Measurements from ENCODE around the gene RAB30.
A peak's percentile ranks its signal among the peaks of the same experiment; 100 is the strongest.

RAB30 gene

DNA sequence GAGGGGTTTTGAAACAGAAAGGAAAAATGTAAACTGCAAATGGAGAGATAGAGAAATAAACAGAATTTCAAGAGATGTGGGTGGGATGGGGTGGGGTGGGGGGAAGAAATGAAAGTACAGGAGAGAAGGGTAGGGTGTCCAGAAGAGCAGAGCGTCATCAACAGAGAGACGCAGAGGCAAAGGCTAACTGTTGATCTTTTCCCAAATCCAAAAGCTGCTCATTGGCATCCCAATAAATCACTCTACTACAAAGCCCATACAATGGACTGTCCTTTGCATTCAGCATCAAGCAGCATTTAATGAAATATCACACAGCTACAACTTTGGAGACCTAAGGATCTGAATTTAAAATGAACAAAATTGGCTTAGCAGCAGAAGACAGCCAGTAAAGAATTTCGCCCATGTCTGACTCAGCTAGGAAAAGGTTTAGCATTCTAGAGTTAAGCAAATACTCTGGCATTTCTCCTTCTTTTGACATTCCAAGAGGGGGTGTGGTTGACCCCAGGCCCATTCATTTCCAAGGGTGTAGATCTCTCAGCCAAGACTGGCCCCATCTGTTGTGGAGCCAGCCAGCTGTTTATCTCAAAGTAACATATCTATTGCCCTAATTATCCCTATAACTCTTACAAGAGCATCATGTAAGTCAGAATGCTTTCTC lies 1.5 kb downstream of the RAB30 start:
- peak; percentile 53 for DNase-seq

DNA sequence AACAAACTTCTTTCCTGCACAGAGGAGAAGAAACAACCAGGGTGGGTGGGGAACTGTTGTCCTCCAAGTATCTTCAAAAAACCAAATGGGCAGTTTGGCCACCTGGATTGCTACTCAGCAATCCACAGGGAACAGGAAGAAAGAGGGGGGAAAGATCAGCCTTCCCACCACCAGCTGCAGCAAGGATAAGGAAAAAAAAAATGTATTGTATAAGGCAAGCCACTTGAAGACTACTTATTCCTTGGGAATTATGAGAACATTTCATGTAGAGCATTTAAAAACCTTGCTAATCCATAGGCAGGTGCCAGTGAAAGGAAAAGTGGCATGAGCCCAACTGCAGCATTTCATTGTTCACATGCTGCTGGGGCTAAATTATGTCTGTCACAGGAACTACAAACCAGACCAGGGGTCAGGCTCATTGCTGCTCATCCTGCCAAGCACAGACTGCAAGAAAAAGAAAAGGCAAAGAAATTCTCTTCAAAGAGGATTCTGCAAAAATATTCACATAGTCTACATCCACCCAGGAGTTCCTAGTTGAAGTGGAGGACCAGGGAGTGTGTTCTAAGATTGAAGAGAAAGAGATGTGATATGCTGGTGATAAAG lies 2.2 kb downstream of the RAB30 start:
- no peak for DNase-seq

DNA sequence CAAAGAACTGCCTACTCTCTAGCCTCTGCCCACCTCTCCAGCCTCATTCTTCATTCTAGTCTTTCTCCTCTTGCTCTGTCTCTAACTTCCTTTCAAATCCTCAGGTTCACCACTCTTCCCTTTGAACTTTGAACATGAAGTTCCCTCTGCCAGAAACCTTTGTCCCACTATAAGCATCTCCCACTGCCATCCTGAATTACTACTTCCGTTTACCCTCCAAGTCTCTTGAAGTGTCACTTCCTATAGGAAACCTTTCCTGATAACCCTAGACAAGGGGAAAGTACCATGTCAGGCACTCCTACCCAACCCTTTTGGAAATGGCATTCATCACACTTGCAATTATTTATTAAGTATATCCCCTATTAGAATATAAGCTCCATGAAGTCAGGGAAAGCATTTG lies 3.1 kb downstream of the RAB30 start:
- DNase-seq, result no peak

DNA sequence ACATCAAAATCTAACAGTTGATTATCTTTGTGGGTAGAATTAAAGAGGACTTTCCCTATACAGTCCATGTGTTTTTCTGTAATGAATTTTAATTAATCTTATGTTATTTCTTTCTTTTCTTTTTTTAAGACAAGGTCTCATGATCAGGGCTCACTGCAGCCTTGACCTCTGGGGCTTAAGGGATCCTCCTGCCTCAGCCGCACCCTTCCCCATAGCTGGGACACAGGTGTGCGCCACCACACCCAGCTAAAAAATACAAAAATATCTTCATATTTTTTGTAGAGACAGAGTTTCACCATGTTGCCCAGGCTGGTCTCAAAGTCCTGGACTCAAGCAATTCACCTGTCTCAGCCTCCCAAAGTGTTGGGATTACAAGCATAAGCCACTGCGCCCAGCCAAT lies 7.7 kb downstream of the RAB30 start:
- DNase-seq, result no peak

DNA sequence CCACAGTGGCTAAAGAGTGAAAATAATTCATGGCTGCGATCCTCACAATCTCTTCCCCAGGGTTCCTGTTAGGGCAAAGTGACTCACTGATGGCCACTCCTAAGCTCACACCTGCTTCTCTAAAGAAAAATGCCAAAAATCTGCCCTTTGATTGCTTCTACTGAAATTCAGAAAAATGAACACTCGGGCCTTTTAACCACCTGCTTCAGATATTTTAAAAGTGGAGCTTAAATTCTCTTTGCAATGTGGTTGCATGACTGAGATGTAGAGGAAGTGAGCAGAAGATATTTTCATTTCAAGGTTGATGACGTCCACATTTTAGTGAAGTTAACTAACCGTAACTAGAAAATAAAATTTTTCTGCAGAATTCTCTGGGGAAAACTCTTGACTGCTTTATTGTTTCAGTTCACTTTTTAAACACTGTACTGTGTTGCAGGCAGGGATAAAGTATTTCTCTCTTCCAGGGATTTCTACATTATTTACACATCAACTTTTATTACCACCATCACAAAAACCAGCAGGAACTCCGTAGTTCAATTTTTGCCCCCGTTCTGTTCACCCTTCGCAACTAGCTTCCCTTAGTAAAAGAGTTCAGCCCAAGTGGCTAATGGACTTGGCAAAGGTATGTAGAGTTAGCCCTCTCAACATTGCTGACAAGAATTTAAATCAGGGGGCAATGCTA lies 8.5 kb downstream of the RAB30 start:
- no peak for DNase-seq

DNA sequence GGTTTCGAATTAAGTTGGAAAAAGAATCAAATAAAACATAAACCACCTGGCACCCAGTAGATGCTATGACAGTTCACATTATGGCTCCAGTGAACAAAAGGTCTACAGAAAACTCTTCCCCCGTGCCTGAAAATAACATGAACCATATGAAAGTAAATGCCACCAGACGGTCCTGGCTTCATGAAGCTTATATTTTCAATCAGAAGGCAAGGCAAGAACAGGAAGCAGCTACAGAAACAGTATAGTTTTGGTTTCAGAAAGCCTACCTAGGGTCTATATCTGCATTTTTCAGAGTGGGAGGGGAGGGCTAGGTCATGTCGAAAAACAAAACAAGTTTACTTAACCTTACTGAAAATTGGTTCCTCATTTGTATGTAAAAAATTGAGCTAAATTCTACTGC lies 9.8 kb downstream of the RAB30 start:
- no peak for DNase-seq

DNA sequence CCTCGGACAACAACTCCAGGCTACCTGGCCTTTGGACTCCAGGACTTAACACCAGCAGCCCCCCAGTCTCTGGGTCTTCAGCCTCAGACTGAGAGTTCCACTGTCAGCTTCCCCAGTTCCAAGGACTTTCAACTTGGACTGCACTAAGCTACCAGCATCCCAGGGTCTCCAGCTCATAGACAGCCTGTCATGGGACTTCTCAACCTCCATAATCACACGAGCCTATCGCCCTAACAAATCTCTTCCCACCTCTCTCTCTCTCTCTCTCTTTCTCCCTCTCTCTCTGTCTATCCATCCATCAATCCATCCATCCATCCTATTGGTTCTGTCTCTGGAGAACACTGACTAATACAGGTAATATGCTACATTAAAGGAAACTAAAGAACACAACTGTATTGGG lies 10.7 kb downstream of the RAB30 start:
- no peak for DNase-seq

DNA sequence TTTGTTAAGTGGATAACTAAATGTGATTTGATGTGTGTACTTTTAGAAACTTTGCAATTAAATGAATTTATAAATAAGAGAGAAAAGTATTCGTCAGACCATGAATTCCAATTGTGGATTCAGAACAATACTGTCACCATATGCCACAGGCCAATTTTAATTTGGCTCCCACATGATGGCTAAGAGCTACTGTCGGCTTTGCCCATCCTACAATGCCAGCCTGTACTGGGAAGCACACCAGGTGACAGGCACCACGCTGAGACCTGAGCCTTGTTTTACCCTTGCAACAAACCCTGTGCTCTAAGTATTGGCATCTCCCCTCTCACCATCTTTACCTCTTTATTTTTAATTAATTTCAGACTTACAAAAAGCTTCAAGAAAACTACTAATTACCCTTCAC lies 14.0 kb downstream of the RAB30 start:
- DNase-seq, result no peak

DNA sequence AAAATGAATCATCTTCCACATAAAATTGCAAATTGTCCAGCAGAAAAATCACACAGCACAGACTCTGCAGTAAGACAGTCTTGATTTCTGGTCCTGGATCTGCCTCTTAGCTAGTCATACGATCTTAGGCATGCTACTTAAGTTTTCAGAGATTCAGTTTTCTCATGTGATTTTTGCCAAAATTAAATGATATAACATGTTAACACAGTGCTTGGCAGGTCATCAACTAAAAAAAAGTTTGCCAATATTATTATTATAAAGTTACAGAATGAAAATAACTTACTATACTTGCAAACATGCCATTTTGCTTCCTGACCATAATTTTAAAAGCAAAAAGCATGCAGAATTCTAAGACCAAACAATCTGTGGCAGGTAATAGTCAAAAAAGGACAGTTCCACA lies 15.1 kb downstream of the RAB30 start:
- DNase-seq, result no peak

DNA sequence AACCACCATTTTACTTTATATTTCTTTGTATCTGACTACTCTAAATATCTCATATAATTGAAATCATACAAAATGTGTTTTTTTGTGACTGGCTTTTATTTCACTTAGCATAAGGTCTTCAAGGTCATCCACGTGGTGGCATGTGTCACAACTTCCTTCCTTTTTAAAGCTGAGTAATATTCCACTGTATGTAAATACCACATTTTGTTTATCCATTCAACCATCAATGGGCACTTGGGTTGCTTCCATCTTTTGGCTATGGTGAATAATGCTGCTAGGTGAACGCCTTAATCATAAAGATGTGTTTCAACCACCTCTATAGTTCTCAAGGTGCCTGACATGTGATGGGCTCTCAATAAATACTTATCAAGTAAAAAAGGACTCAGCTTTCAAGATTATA lies 15.5 kb downstream of the RAB30 start:
- no peak for DNase-seq

DNA sequence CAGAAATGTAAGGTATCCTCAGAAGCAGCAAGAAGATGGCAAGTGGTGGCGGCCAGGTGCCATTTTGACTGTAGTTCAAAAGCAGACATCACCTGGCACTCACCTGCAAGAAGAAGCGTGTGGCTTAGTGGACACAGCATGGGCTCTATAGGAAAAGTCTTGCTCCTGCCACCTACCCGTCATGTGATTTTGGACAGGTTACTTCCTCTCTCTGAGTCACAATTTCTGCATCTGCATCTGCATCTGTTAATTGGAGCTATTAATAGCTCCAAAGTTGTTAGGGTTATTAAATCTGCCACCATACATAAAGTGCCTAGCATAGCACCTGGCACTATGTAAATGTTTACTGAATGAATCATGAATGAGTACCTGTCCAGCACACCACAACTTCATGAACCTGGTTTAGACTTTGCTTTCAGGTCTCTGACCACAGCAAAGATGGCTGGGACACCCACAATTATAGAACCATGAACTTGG lies 16.8 kb downstream of the RAB30 start:
- no peak for DNase-seq

DNA sequence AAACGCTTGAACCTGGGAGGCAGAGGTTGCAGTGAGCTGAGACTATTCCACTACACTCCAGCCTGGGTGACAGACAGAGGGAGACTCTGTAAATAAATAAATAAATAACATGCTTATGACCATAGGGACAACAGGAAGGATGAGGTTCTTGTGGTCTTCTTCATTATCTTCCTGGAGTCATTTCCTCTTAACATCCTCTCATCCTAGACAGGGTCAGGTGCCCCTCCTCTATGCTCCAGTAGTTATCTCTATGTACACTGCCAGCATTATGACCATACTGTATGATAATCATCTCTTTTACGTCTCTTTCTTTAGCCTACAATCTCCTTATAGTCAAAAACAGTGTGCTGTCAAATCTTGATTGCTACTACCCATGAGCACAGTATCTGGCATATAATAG lies 17.7 kb downstream of the RAB30 start:
- DNase-seq, result no peak

DNA sequence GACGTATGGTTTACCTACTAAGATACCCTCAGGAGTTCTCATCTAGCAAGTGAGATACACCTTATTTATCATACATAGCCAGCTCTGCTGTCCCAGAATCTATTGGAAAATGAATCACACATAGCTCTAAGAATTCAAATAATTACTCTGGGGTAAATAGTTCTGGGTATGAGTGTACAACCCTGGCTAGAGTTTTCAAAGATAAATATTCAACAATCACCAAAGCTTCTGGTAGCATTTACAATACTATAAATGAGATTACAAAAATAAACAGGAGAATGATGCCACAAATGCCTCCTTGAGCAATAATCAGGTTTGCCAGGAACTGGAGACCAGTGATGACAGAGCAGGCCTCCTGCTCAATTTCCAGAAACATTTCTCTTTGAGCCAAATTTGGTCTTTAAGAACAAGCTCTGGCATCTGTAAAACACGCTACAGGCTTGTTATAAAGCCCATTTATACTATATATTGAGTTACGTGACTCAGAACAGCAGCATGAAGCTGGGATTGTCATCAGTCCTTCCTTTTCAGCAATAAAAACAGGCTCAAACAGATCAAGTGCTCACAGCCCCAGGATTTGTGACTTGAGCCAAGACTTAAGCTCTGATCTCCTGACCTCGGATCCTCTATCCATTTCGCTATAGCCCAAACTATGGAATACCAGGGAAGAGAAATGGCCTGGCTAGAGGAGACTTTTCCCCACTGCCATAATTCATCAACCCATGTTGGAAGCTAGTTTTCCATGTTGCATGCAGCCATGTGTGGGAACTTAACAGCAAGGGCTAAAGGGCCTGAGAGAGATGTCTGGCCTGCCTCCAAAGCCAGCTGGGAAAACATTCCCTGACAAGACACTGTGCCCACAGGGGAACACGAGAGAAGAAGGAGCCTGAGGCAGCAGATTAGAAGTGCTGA lies 19.7 kb downstream of the RAB30 start:
- no peak for DNase-seq

DNA sequence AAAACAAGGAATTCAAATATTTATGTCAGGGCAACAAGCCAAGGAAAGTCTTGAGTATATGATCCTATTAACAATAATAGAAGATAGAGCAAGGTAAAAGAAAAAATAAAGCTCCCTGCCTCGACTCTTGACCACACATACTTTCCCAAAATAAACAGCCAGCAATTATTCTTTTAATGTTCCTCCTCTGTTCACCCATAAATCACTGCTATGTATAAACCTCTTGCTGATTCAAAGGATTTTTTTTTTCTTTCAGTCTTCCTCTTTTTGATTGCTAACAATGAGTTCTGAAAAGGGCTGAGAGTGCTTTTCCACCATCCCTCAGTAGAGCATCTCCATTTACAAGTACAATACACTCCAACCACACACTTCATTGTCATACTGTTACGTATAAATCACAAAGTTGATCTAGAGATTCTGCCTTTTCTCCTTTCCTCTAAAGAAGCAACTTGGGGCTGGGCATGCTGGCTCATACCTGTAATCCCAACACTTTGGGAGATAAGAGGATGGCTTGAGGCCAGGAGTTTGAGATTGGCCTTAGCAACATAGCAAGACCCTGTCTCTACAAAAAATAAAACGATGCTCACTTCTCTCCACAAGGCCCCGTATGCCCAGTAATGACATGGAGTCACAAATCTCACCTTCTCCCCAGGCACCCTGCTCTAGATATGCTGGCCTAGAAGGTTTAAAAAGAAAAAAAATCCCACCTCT lies 24.0 kb downstream of the RAB30 start:
- DNase-seq, result no peak

DNA sequence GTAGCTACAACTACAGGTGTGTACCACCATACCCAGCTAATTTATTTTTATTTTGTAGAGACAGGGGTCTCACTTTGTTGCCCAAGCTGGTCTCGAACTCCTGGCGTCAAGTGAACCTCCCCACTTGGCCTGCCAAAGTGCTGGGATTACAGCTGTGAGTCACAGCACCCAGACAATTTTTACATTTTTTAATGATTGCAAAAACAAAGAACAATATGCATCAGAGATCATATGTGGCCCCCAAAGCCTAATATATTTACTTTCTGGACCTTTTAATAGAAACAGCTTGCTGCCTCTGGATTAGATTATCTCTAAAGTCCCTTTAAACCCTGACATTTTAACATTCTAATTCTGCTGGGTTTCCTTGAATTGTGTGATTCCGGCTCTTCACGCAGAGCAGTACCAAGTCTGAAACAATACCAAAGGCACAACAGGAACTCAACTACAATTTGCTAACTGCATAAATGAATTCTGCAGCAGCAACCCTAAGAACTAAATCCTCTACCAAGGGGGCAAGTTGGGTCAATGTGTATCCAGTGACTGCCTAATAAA lies 25.0 kb downstream of the RAB30 start:
- no peak for DNase-seq

DNA sequence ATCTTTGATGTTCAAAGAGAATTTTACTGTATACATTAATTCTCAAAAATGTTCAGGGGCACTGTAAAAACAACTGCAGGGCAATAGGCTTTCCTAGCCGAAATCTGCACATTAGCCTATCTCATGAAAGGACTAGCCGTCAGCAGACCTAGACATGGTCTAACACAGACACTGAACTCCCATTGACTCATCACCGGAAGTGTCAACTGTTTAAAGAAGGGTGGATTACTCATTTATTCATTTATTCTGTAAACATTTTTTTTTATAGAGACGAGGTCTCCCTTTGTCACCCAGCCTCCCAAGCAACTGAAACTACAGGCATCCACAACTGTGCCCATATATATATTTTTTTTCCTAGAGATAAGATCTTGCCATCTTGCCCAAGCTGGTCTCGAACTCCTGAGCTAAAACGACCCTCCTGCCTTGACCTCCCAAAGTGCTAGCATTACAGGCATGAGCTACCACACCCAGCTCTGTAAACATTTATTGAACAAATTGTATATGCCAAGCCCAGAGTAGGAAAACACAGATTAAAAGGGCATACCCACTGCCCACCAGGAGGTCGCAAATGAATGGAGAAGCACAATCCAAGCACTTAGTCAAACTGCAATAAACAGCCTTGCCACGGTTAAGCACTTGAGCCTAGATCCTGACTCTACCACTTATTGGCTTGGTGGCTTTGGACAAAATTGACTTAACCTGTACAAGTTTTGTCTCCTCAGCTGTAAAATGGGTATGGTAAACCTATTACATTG lies 26.6 kb downstream of the RAB30 start:
- no peak for DNase-seq

DNA sequence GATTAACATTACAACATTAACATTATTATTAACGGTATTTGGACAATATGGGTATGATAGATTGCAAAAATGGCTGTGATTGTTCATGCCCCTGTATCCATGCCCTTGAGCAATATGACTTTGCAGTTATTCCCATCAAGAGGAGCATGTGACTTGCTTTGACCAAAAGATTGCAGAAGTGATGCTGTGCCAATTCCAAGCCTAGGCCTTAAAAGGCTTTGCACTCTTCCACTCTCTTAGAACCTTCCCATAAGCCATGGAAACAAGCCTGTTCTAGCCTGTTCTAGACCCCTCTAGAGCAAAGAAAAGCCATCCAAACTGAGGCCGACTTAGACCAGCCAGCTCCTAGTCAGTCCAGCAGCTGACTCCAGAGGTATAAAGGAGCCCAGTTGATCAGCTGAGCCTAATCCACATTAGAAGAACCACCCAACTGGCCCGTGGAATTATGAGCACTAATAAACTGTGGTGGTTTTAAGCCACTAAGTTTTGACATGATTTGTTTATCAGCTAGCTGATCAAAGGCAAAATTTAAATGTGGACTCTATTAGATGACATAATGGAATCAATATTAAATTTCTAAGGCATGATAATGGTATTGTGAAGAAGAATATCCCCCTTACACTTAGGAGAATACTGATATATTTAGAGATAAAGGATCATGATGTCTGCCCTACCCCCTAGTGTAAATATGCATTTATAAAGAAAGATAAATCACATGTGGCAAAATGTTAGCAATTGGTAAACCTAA lies 28.6 kb downstream of the RAB30 start:
- no peak for DNase-seq

DNA sequence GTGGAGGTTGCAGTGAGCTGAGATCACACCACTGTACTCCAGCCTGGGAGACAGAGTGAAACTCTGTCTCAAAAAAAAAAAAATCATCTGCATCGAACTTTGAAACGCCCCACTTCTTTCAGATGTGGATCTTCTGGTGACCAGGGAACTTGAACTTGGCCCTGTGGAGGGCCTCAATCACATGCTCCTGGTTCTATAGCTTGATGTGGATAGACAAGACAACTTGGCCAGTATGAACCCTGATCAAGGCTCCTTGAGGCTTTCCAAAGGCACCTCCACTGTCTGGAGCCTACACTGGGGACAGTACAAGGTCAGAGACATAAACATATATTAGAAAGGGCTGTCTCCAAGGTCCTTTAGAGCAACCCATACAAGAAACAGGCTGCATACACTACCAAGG lies 30.6 kb downstream of the RAB30 start:
- no peak for DNase-seq

DNA sequence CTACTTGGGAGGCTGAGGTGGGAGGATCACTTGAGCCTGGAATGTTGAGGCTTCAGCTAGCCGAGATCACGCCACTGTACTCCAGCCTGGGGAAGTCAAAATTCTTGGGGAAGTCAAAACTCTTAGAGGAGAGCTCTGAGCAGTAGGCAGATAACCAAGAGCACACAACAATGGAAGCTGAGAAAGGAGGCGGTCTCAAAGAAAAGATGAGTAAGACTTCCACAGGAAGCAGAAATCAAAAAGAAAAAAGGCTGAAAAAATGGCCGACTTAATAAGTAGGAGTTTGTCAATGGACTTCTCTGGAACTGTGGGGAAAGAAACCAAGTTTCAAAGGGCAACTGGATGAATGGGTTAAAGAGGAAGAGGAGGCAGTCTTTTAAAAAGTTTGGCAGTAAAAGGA lies 32.1 kb downstream of the RAB30 start:
- DNase-seq, result no peak

DNA sequence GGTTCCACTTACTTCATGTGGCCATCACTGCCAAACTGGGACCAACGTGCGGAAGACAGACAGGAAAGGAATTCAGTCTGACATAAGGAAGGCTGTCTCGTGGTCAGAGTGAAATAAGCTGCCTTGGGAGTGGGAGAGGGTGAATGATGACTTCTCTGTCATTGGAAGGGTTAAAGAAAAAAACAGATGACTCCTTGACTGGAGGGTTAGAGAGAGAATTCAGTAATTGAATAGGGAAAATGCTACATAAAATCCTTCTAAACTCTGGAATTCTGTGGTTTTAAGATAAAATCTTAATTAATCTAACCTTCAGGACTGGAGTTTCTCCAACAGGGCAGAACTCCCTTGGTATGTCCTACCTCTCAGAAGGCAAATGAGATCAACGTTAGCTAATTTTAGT lies 33.8 kb downstream of the RAB30 start:
- no peak for DNase-seq

DNA sequence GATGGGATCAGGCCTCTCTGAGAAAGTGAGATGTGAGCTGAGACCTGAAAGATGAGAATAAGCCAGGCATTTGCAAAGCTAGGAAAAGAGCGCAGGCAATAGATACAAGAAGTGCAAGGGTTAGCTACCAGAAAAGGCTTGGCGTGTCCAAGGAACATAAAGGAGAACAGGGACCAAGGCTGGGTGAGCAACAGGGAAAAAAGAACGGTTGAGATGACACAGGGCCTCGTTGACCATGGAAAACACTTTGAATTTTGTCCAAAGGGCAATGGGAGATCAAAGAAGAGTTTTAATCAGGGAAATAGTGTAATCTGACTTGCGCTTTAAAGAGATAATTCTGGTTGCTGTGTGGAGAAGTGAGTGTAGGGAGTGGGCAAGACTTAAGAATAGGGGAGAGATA lies 35.0 kb downstream of the RAB30 start:
- no peak for DNase-seq

Measured in right forelimb (tissue), 1 donor.